ENCODE results near the gene RPS14. TPM values are rescaled to one million over a fixed set of nuclear protein-coding genes. Genes with fewer than 3 reads are reported as not detected.

RPS14 gene
- total RNA-seq, 1 experiment from 2014 or later, result 2,564 TPM

GRCh38 chr5:150447188-150447587 is 2.4 kb downstream of the RPS14 start:
- Mint-ChIP-seq H3K36me3 (peaks cover 61% of the 10 kb centered on the region), H3K27me3 (ENCODE audit: low read depth) (no peaks in the 10 kb centered on the region; the same call in 1 of the 2 replicates), H3K4me1 (peaks cover 33% of the 10 kb centered on the region), H3K9me3 (peaks cover 4% of the 10 kb centered on the region), H3K4me3 (peak overlapping the region; percentile 100), H3K27ac (peak overlapping the region; percentile 99)
- DNase-seq (ENCODE audit: low spot score) (no peak), ATAC-seq (no peak)
- ChIA-PET POLR2A (no interaction called here), CTCF (no interaction called here)
- TF ChIP-seq ERG (CRISPR knock-in tag; IDR thresholded peaks at IDR 0.05), result no peak

GRCh38 chr5:150446583-150446982 is 3.0 kb downstream of the RPS14 start:
- Mint-ChIP-seq H3K4me3 (no peak overlapping the region), H3K9me3 (peaks cover 4% of the 10 kb centered on the region), H3K36me3 (peaks cover 61% of the 10 kb centered on the region), H3K27me3 (ENCODE audit: low read depth) (no peaks in the 10 kb centered on the region; the same call in 1 of the 2 replicates), H3K27ac (peak overlapping the region; percentile 83), H3K4me1 (peaks cover 39% of the 10 kb centered on the region)
- no peak for TF ChIP-seq GRHL2 (CRISPR knock-in tag; IDR thresholded peaks at IDR 0.05; ENCODE audit: insufficient replicate concordance, severe bottlenecking)
- no peak for TF ChIP-seq ERG (CRISPR knock-in tag; IDR thresholded peaks at IDR 0.05)
- no peak for ATAC-seq
- ChIA-PET CTCF (interaction anchor here (0.6 to 1.3 kb wide), 2 partner anchors 33 to 48 kb away, joined by 3 read pairs; no protein-coding TSS in a partner anchor), POLR2A (interaction anchor here (0.6 kb wide), 1 partner anchor 939 kb away, joined by 3 read pairs; no protein-coding TSS in a partner anchor)
- DNase-seq (ENCODE audit: low spot score), result no peak

- Mint-ChIP-seq H3K27me3 (ENCODE audit: low read depth) (no peaks in the 10 kb centered on the region; the same call in 1 of the 2 replicates), H3K4me1 (peaks cover 44% of the 10 kb centered on the region), H3K36me3 (peaks cover 61% of the 10 kb centered on the region), H3K9me3 (peaks cover under 1% of the 10 kb centered on the region), H3K27ac (peak overlapping the region; percentile 83), H3K4me3 (no peak overlapping the region; the same call in 1 of the 2 replicates)
- ATAC-seq, result no peak
- ChIA-PET CTCF (interaction anchor here (1.3 kb wide), 1 partner anchor 48 kb away, joined by 3 read pairs; no protein-coding TSS in a partner anchor), POLR2A (interaction anchor here (0.6 kb wide), 1 partner anchor 939 kb away, joined by 3 read pairs; no protein-coding TSS in a partner anchor)
- no peak for DNase-seq (ENCODE audit: low spot score)
- TF ChIP-seq ARID4B (CRISPR knock-in tag; IDR thresholded peaks at IDR 0.05; ENCODE audit: borderline replicate concordance), result no peak
- TF ChIP-seq ZNF671 (CRISPR knock-in tag; IDR thresholded peaks at IDR 0.05), result 0 out of 2 replicates have a peak, but pooled peaks have one; percentile 53
- no peak for TF ChIP-seq ATF1 (CRISPR knock-in tag; IDR thresholded peaks at IDR 0.05)
Observed at GRCh38 chr5:150446088-150446487, 3.5 kb downstream of the RPS14 start.

GRCh38 chr5:150444770-150445169 is 4.8 kb downstream of the RPS14 start:
- H3K9me3 Mint-ChIP-seq, result no peaks in the 10 kb centered on the region
- H3K27me3 Mint-ChIP-seq (ENCODE audit: low read depth), result no peaks in the 10 kb centered on the region; the same call in 1 of the 2 replicates
- no peak overlapping the region for H3K4me3 Mint-ChIP-seq
- peaks cover 61% of the 10 kb centered on the region for H3K36me3 Mint-ChIP-seq
- ChIA-PET CTCF (interaction anchor here (1.0 kb wide), 1 partner anchor 130 kb away, joined by 3 read pairs; no protein-coding TSS in a partner anchor), POLR2A (interaction anchor here (1.2 kb wide), 1 partner anchor 47 kb away, joined by 3 read pairs; no protein-coding TSS in a partner anchor)
- ATAC-seq (no peak), DNase-seq (ENCODE audit: low spot score) (no peak)
- peaks cover 52% of the 10 kb centered on the region for H3K4me1 Mint-ChIP-seq
- H3K27ac Mint-ChIP-seq, result peak overlapping the region; percentile 68; the same call in 1 of the 2 replicates
- no peak for TF ChIP-seq ELF4 (CRISPR knock-in tag; IDR thresholded peaks at IDR 0.05; ENCODE audit: low read depth)
- TF ChIP-seq ZNF232 (CRISPR knock-in tag; IDR thresholded peaks at IDR 0.05), result no peak
- no peak for TF ChIP-seq GABPB1 (CRISPR knock-in tag; IDR thresholded peaks at IDR 0.05)
- TF ChIP-seq ZNF263 (CRISPR knock-in tag; IDR thresholded peaks at IDR 0.05; ENCODE audit: low read depth), result no peak
- TF ChIP-seq RORB (CRISPR knock-in tag; IDR thresholded peaks at IDR 0.05), result no peak
- no peak for TF ChIP-seq GTF2I (CRISPR knock-in tag; conservative IDR thresholded peaks at IDR 0.05)
- TF ChIP-seq ZBTB43 (CRISPR knock-in tag; IDR thresholded peaks at IDR 0.05), result no peak
- no peak for TF ChIP-seq ZNF138 (CRISPR knock-in tag; conservative IDR thresholded peaks at IDR 0.05)
- no peak for TF ChIP-seq ATF1 (CRISPR knock-in tag; IDR thresholded peaks at IDR 0.05)
- no peak for TF ChIP-seq ZBTB21 (CRISPR knock-in tag; IDR thresholded peaks at IDR 0.05; ENCODE audit: borderline replicate concordance)
- TF ChIP-seq E2F4 (CRISPR knock-in tag; IDR thresholded peaks at IDR 0.05; ENCODE audit: borderline replicate concordance, low read depth), result no peak
- TF ChIP-seq CREB1 (CRISPR knock-in tag; IDR thresholded peaks at IDR 0.05), result no peak
- no peak for TF ChIP-seq NFATC4 (CRISPR knock-in tag; IDR thresholded peaks at IDR 0.05)
- no peak for TF ChIP-seq TCF7 (CRISPR knock-in tag; IDR thresholded peaks at IDR 0.05; ENCODE audit: low read depth)
